NT2/D1 (cell line): ENCODE measurements around the gene HDAC2.

ENCODE experiments used
- SUZ12 ChIP-seq: IDR thresholded peaks from 2 replicates; pipeline ENCODE4 v1.6.1; 2011; ENCODE audit not compliant: insufficient read length, insufficient read depth; ENCODE audit errors: extremely low read depth
- YY1 ChIP-seq: IDR thresholded peaks from 2 replicates; pipeline ENCODE4 v1.6.1; 2011; ENCODE audit not compliant: insufficient read length, insufficient read depth

DNA sequence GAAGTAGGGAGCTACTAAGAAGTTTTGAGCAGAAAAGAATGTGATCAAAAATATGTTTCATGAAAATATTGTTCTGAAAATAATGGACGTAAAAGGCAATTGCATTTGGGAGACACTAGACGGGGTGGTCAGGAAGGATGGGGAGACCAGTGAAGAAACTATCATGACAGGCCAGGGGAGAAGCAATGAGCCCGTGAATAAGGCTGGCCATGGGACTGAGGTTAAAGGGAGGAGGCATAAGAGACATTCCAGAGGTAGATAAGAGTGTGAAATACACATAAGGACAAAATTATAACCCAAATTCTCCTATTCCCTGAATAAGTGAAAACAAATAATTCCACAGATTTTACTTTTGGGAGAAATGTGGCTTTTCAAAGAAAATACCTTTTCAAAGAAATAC, 62.1 kb downstream of the HDAC2 start:
- no peak for TF ChIP-seq YY1
- TF ChIP-seq SUZ12, result no peak
